Posterior vena cava (tissue), 2 donors: ENCODE data around the gene RASSF7. TPM values are rescaled to one million over a fixed set of nuclear protein-coding genes. Genes with fewer than 3 reads are reported as not detected.

ENCODE experiments used
- DNase-seq: peaks from one replicate; pipeline ENCODE4 v3.0.0-alpha.2; 2020; ENCODE audit warnings: low spot score
- intact Hi-C, 2 donors: fragments of 100-400 bp; cut with DNase I; formaldehyde crosslinking; loops; one replicate each; pipeline versions ENCODE4 v1.14.1 to v1.14.2; 2022 to 2023
- total RNA-seq, 2 donors: library from RNA; stranded (reverse); fragmentation: NEBNext Ultra II Directional; extraction: Animal tissue kit (Norgen Biotek cat#: 25700); gene quantifications; one replicate each; pipeline ENCODE4 v1.2.1, GENCODE V29; 2021
- donor health status: DM: yes; HTN: yes; CAD: no.
- donor health status: DM: yes; HTN: yes; CAD: no.

The RASSF7 gene
- total RNA-seq, 2 donors from 2014 or later: 2.1 to 2.6 TPM

GRCh38 chr11:531919-532526 is 28.7 kb upstream of the RASSF7 start:
- DNase-seq: no peak
- intact Hi-C loops: no loop called here

GRCh38 chr11:532527-532985 is 28.2 kb upstream of the RASSF7 start:
- intact Hi-C loops: no loop called here
- no peak for DNase-seq

- intact Hi-C loops: no loop called here
- DNase-seq: no peak
Measured at GRCh38 chr11:532986-533585, 27.7 kb upstream of the RASSF7 start.

- intact Hi-C loops: no loop called here
Measured at GRCh38 chr11:533586-534395, 27.0 kb upstream of the RASSF7 start.

GRCh38 chr11:534396-535209 is 26.2 kb upstream of the RASSF7 start:
- peak; percentile 82 for DNase-seq
- intact Hi-C loops: no loop called here

More at GRCh38 chr11:533586-534395, 27.0 kb upstream of the RASSF7 start:
- DNase-seq: no peak

- DNase-seq: no peak
- intact Hi-C loops: no loop called here
Measured at GRCh38 chr11:535210-535518, 25.6 kb upstream of the RASSF7 start.

GRCh38 chr11:535519-536454 is 25.0 kb upstream of the RASSF7 start, which contains the start of gene HRAS:
TSS of gene HRAS (minus strand) at chr11:535576.
- DNase-seq: peak; percentile 98
- intact Hi-C loops: no loop called here

- intact Hi-C loops: no loop called here
- DNase-seq: peak; percentile 90
Measured at GRCh38 chr11:536841-537621, 23.7 kb upstream of the RASSF7 start, which contains the start of gene LRRC56. TSS of gene LRRC56 (plus strand) at chr11:537527. CDS start at chr11:540685, 3,158 bp downstream.

- intact Hi-C loops: no loop called here
- peak; percentile 80 for DNase-seq
Measured at GRCh38 chr11:537622-538430, 22.9 kb upstream of the RASSF7 start.

GRCh38 chr11:538431-539051 is 22.2 kb upstream of the RASSF7 start:
- intact Hi-C loops: no loop called here
- DNase-seq: no peak

- intact Hi-C loops: no loop called here
Measured at GRCh38 chr11:539971-540481, 20.7 kb upstream of the RASSF7 start.

GRCh38 chr11:540583-541432 is 20.0 kb upstream of the RASSF7 start:
- intact Hi-C loops: no loop called here
- DNase-seq: no peak

More at GRCh38 chr11:539971-540481, 20.7 kb upstream of the RASSF7 start:
- no peak for DNase-seq

- intact Hi-C loops: no loop called here
- DNase-seq: no peak
Measured at GRCh38 chr11:541433-541885, 19.3 kb upstream of the RASSF7 start.

- intact Hi-C loops: no loop called here
- no peak for DNase-seq
Measured at GRCh38 chr11:544817-545166, 16.0 kb upstream of the RASSF7 start.

GRCh38 chr11:545171-545570 is 15.6 kb upstream of the RASSF7 start:
- intact Hi-C loops: no loop called here
- DNase-seq: no peak
